ENCODE results near the gene CHRDL1.

Gene CHRDL1

GRCh38 chrX:110804446-110804845 is 8.8 kb upstream of the CHRDL1 start:
- TF ChIP-seq CTCF (conservative IDR thresholded peaks at IDR 0.05), result no peak

GRCh38 chrX:110803506-110803905 is 7.9 kb upstream of the CHRDL1 start:
- no peak for TF ChIP-seq CTCF (conservative IDR thresholded peaks at IDR 0.05)
- H3K27ac ChIP-seq, result no peak overlapping the region

More at GRCh38 chrX:110804446-110804845, 8.8 kb upstream of the CHRDL1 start:
- no peak overlapping the region for H3K27ac ChIP-seq

GRCh38 chrX:110796407-110796697 is 735 bp upstream of the CHRDL1 start:
- TF ChIP-seq CTCF (conservative IDR thresholded peaks at IDR 0.05), result no peak
- H3K27ac ChIP-seq, result no peak overlapping the region

- H3K27ac ChIP-seq, result no peak overlapping the region
Measured at GRCh38 chrX:110794601-110795000, 1.0 kb downstream of the CHRDL1 start.

GRCh38 chrX:110791071-110791470 is 4.5 kb downstream of the CHRDL1 start:
- TF ChIP-seq CTCF (conservative IDR thresholded peaks at IDR 0.05), result no peak
- H3K27ac ChIP-seq, result no peak overlapping the region

More at GRCh38 chrX:110794601-110795000, 1.0 kb downstream of the CHRDL1 start:
- TF ChIP-seq CTCF (conservative IDR thresholded peaks at IDR 0.05), result no peak

GRCh38 chrX:110786486-110786885 is 9.1 kb downstream of the CHRDL1 start:
- TF ChIP-seq CTCF (conservative IDR thresholded peaks at IDR 0.05), result no peak
- H3K27ac ChIP-seq, result no peak overlapping the region

- TF ChIP-seq CTCF (conservative IDR thresholded peaks at IDR 0.05), result no peak
- no peak overlapping the region for H3K27ac ChIP-seq
Measured at GRCh38 chrX:110759785-110760184, 35.8 kb downstream of the CHRDL1 start.

Data from VCaP (cell line).